Measurements from ENCODE around the gene COL4A1.

COL4A1 gene

GRCh38 chr13:110319774-110320509 lies 13.0 kb upstream of the COL4A1 start:
- H3K4me3 ChIP-seq (replicated peaks in 1 of 2; ENCODE audit: low read depth in 2 of 2, low read length in 2 of 2), result peak overlapping the region in 1 of 2 donors; percentile 18
- peak; percentile 72 to 86 for DNase-seq (ENCODE audit: low read depth in 2 of 2)
- TF ChIP-seq CTCF (IDR thresholded peaks at IDR 0.05; ENCODE audit: low read depth, low read length), result no peak

- H3K4me3 ChIP-seq (replicated peaks in 1 of 2; ENCODE audit: low read depth in 2 of 2, low read length in 2 of 2), result peak overlapping the region in 1 of 2 donors; percentile 18
- no peak for DNase-seq (ENCODE audit: low read depth in 2 of 2)
- TF ChIP-seq CTCF (IDR thresholded peaks at IDR 0.05; ENCODE audit: low read depth, low read length), result no peak
Measured at GRCh38 chr13:110319397-110319773, 12.4 kb upstream of the COL4A1 start.

GRCh38 chr13:110318920-110319319 lies 12.0 kb upstream of the COL4A1 start:
- no peak for TF ChIP-seq CTCF (IDR thresholded peaks at IDR 0.05; ENCODE audit: low read depth, low read length)
- no peak overlapping the region for H3K4me3 ChIP-seq (replicated peaks in 1 of 2; ENCODE audit: low read depth in 2 of 2, low read length in 2 of 2)
- no peak for DNase-seq (ENCODE audit: low read depth in 2 of 2)

- no peak for DNase-seq (ENCODE audit: low read depth in 2 of 2)
- TF ChIP-seq CTCF (IDR thresholded peaks at IDR 0.05; ENCODE audit: low read depth, low read length), result no peak
- H3K4me3 ChIP-seq (replicated peaks in 1 of 2; ENCODE audit: low read depth in 2 of 2, low read length in 2 of 2), result no peak overlapping the region
Measured at GRCh38 chr13:110317496-110318195, 10.7 kb upstream of the COL4A1 start.

GRCh38 chr13:110317093-110317492 lies 10.1 kb upstream of the COL4A1 start:
- no peak for TF ChIP-seq CTCF (IDR thresholded peaks at IDR 0.05; ENCODE audit: low read depth, low read length)
- DNase-seq (ENCODE audit: low read depth in 2 of 2), result no peak

GRCh38 chr13:110316196-110316595 lies 9.2 kb upstream of the COL4A1 start:
- DNase-seq (ENCODE audit: low read depth in 2 of 2), result no peak
- TF ChIP-seq CTCF (IDR thresholded peaks at IDR 0.05; ENCODE audit: low read depth, low read length), result no peak
- H3K4me3 ChIP-seq (replicated peaks in 1 of 2; ENCODE audit: low read depth in 2 of 2, low read length in 2 of 2), result no peak overlapping the region

More at GRCh38 chr13:110317093-110317492, 10.1 kb upstream of the COL4A1 start:
- no peak overlapping the region for H3K4me3 ChIP-seq (replicated peaks in 1 of 2; ENCODE audit: low read depth in 2 of 2, low read length in 2 of 2)
